Calu3 (cell line): ENCODE results near the gene LGR4. TPM values are rescaled to one million over a fixed set of nuclear protein-coding genes. Genes with fewer than 3 reads are reported as not detected.
A peak's percentile ranks its signal among the peaks of the same experiment; 100 is the strongest.

Experiments
- BruUV-seq: library from RNA; stranded (reverse); fragments of 400-500 nt; replicated peaks from 2 replicates; lab custom pipeline; 2021; lab: Mats Ljungman, UMichigan
- CTCF ChIA-PET: fragments of 300-600 bp; sonication (Branson Sonifier 250); formaldehyde crosslinking; loops from one replicate; lab custom pipeline; 2022; ENCODE audit warnings: antibody characterized with exemption; lab: Charles Lee
- DNase-seq: peaks from one replicate; pipeline ENCODE4 v3.0.0; 2022
- H3K27ac Mint-ChIP-seq: one replicate; pipeline ENCODE4 v1.8.0; 2022; ENCODE audit warnings: mixed read lengths; ENCODE audit not compliant: unreplicated experiment
- H3K27me3 Mint-ChIP-seq: one replicate; pipeline ENCODE4 v1.8.0; 2022; ENCODE audit warnings: mixed read lengths; ENCODE audit not compliant: unreplicated experiment
- H3K36me3 Mint-ChIP-seq: one replicate; pipeline ENCODE4 v1.8.0; 2022; ENCODE audit warnings: mild to moderate bottlenecking, moderate library complexity, mixed read lengths; ENCODE audit not compliant: insufficient read depth, unreplicated experiment
- H3K4me1 Mint-ChIP-seq: one replicate; pipeline ENCODE4 v1.8.0; 2022; ENCODE audit warnings: mild to moderate bottlenecking, low read depth, mixed read lengths; ENCODE audit not compliant: unreplicated experiment
- H3K4me3 Mint-ChIP-seq: one replicate; pipeline ENCODE4 v1.8.0; 2022; ENCODE audit warnings: mild to moderate bottlenecking, low read depth, moderate library complexity, mixed read lengths; ENCODE audit not compliant: unreplicated experiment
- H3K9me3 Mint-ChIP-seq: one replicate; pipeline ENCODE4 v1.8.0; 2022; ENCODE audit warnings: low read depth, mixed read lengths; ENCODE audit not compliant: unreplicated experiment
- CTCF ChIP-seq: fragments of 200-600 bp; IDR thresholded peaks from one replicate; pipeline ENCODE4 v1.8.0; 2022; ENCODE audit warnings: antibody characterized with exemption; ENCODE audit not compliant: unreplicated experiment
- intact Hi-C: fragments of 100-400 bp; cut with micrococcal nuclease; formaldehyde crosslinking; loops from one replicate; pipeline ENCODE4 v1.10.0; 2022; ENCODE audit not compliant: unreplicated experiment
- total RNA-seq: library from RNA; stranded (reverse); gene quantifications from 2 replicates; pipeline ENCODE4 v1.2.3, GENCODE V29; 2022

LGR4 gene
- total RNA-seq, 1 experiment from 2014 or later, result 50.0 TPM

GRCh38 chr11:27447288-27448183 lies 25.1 kb downstream of the LGR4 start:
- H3K36me3 Mint-ChIP-seq, result peaks cover 5% of the 10 kb centered on the region
- DNase-seq, result no peak
- no peaks in the 10 kb centered on the region for H3K27me3 Mint-ChIP-seq
- H3K4me3 Mint-ChIP-seq, result no peak overlapping the region
- intact Hi-C loops, result no loop called here
- no peak for TF ChIP-seq CTCF
- peaks cover 36% of the 10 kb centered on the region for H3K4me1 Mint-ChIP-seq
- no peak overlapping the region for H3K27ac Mint-ChIP-seq
- BruUV-seq, result no TSS peak
- no peaks in the 10 kb centered on the region for H3K9me3 Mint-ChIP-seq
- CTCF ChIA-PET, result no interaction called here

- no peak for DNase-seq
- peaks cover 32% of the 10 kb centered on the region for H3K4me1 Mint-ChIP-seq
- H3K27me3 Mint-ChIP-seq, result no peaks in the 10 kb centered on the region
- H3K36me3 Mint-ChIP-seq, result peaks cover 5% of the 10 kb centered on the region
- intact Hi-C loops, result no loop called here
- peaks cover 3% of the 10 kb centered on the region for H3K9me3 Mint-ChIP-seq
- no peak overlapping the region for H3K4me3 Mint-ChIP-seq
- BruUV-seq, result no TSS peak
- TF ChIP-seq CTCF, result no peak
- CTCF ChIA-PET, result interaction anchor here (2.0 kb wide), 1 partner anchor 10 kb away, joined by 8 read pairs; no protein-coding TSS in a partner anchor
- H3K27ac Mint-ChIP-seq, result no peak overlapping the region
Observed at GRCh38 chr11:27445625-27446024, 27.0 kb downstream of the LGR4 start.

GRCh38 chr11:27444801-27445215 lies 27.8 kb downstream of the LGR4 start:
- H3K4me1 Mint-ChIP-seq, result peaks cover 32% of the 10 kb centered on the region
- H3K36me3 Mint-ChIP-seq, result peaks cover 5% of the 10 kb centered on the region
- CTCF ChIA-PET, result interaction anchor here (2.0 kb wide), 1 partner anchor 11 kb away, joined by 8 read pairs; no protein-coding TSS in a partner anchor
- H3K27me3 Mint-ChIP-seq, result no peaks in the 10 kb centered on the region
- BruUV-seq, result no TSS peak
- H3K9me3 Mint-ChIP-seq, result peaks cover 3% of the 10 kb centered on the region
- intact Hi-C loops, result no loop called here
- DNase-seq, result no peak
- peak overlapping the region; percentile 22 for H3K27ac Mint-ChIP-seq
- TF ChIP-seq CTCF, result no peak
- no peak overlapping the region for H3K4me3 Mint-ChIP-seq

- Mint-ChIP-seq H3K4me1 (peaks cover 32% of the 10 kb centered on the region), H3K27me3 (no peaks in the 10 kb centered on the region), H3K27ac (no peak overlapping the region), H3K9me3 (peaks cover 3% of the 10 kb centered on the region), H3K4me3 (no peak overlapping the region), H3K36me3 (peaks cover 5% of the 10 kb centered on the region)
- intact Hi-C loops, result no loop called here
- CTCF ChIA-PET, result interaction anchor here (2.0 kb wide), 1 partner anchor 12 kb away, joined by 8 read pairs; no protein-coding TSS in a partner anchor
- no peak for DNase-seq
- BruUV-seq, result no TSS peak
- no peak for TF ChIP-seq CTCF
Observed at GRCh38 chr11:27443746-27444507, 28.7 kb downstream of the LGR4 start.
